Progenitor cell of endocrine pancreas (in vitro differentiated cells): ENCODE results near the gene DEFB128. TPM values are rescaled to one million over a fixed set of nuclear protein-coding genes. Genes with fewer than 3 reads are reported as not detected.
"Not testable (repeated sequence)": the region's sequence is repeated elsewhere in the genome, so short reads cannot be mapped to it uniquely, and the experiment has no call there.

Experiments used
- DNase-seq: peaks from one replicate; pipeline ENCODE4 v3.0.0; 2021; ENCODE audit warnings: low spot score; ENCODE audit not compliant: unreplicated experiment
- H3K27ac Mint-ChIP-seq: 2 replicates; pipeline ENCODE4 v1.8.0; 2021; ENCODE audit warnings: mild to moderate bottlenecking, moderate library complexity, mixed read lengths
- H3K27me3 Mint-ChIP-seq: 2 replicates; pipeline ENCODE4 v1.8.0; 2021; ENCODE audit warnings: mixed read lengths
- H3K36me3 Mint-ChIP-seq: 2 replicates; pipeline ENCODE4 v1.8.0; 2022; ENCODE audit warnings: mixed read lengths; ENCODE audit not compliant: insufficient read depth
- H3K4me1 Mint-ChIP-seq: 2 replicates; pipeline ENCODE4 v1.8.0; 2021; ENCODE audit warnings: low read depth, mixed read lengths
- H3K4me3 Mint-ChIP-seq: 2 replicates; pipeline ENCODE4 v1.8.0; 2021; ENCODE audit warnings: low read depth, mild to moderate bottlenecking, moderate library complexity, mixed read lengths
- H3K9me3 Mint-ChIP-seq: 2 replicates; pipeline ENCODE4 v1.8.0; 2021; ENCODE audit warnings: low read depth, mixed read lengths
- CTCF ChIP-seq: fragments of 200-600 bp; sonication (generic); IDR thresholded peaks from one replicate; pipeline ENCODE4 v1.5.0; 2021; ENCODE audit warnings: antibody characterized with exemption, mild to moderate bottlenecking; ENCODE audit not compliant: unreplicated experiment
- total RNA-seq: library from RNA; stranded (reverse); gene quantifications from 2 replicates; pipeline ENCODE4 v1.2.1, GENCODE V29; 2021

Gene DEFB128
- total RNA-seq, 1 donor from 2014 or later = not detected

- Mint-ChIP-seq H3K9me3 (no peaks in the 10 kb centered on the region), H3K27me3 (peaks cover 33% of the 10 kb centered on the region), H3K36me3 (no peaks in the 10 kb centered on the region), H3K4me3 (no peak within 1 kb of the TSS), H3K27ac (no peak within 1 kb of the TSS), H3K4me1 (no peaks in the 10 kb centered on the region)
- TF ChIP-seq CTCF = no peak
- no peak for DNase-seq
Observed at GRCh38 chr20:226958-227357, 37.4 kb upstream of the DEFB128 start, which contains the start of gene DEFB129. TSS of gene DEFB129 (plus strand) at chr20:227258. CDS start at chr20:227289, 31 bp downstream.

- peaks cover 42% of the 10 kb centered on the region for H3K27me3 Mint-ChIP-seq
- not testable (repeated sequence) for DNase-seq
Observed at GRCh38 chr20:225879-226278, 36.4 kb upstream of the DEFB128 start.

GRCh38 chr20:221258-221830 lies 31.8 kb upstream of the DEFB128 start:
- no peaks in the 10 kb centered on the region for H3K36me3 Mint-ChIP-seq
- peaks cover 54% of the 10 kb centered on the region for H3K27me3 Mint-ChIP-seq
- H3K4me3 Mint-ChIP-seq = no peak overlapping the region
- DNase-seq = no peak
- no peaks in the 10 kb centered on the region for H3K9me3 Mint-ChIP-seq
- no peaks in the 10 kb centered on the region for H3K4me1 Mint-ChIP-seq
- H3K27ac Mint-ChIP-seq = no peak overlapping the region
- no peak for TF ChIP-seq CTCF

More at GRCh38 chr20:225879-226278, 36.4 kb upstream of the DEFB128 start:
- not testable (repeated sequence) for H3K4me1 Mint-ChIP-seq, H3K9me3 Mint-ChIP-seq, H3K4me3 Mint-ChIP-seq, H3K27ac Mint-ChIP-seq, H3K36me3 Mint-ChIP-seq

- no peak for DNase-seq
- Mint-ChIP-seq H3K27me3 (peaks cover 51% of the 10 kb centered on the region), H3K36me3 (no peaks in the 10 kb centered on the region), H3K4me1 (no peaks in the 10 kb centered on the region), H3K9me3 (no peaks in the 10 kb centered on the region), H3K4me3 (no peak overlapping the region), H3K27ac (no peak overlapping the region)
- TF ChIP-seq CTCF = peak; percentile 56
Observed at GRCh38 chr20:219290-220115, 30.0 kb upstream of the DEFB128 start.

GRCh38 chr20:217266-217665 lies 27.8 kb upstream of the DEFB128 start:
- no peak for DNase-seq
- no peak for TF ChIP-seq CTCF
- peaks cover 54% of the 10 kb centered on the region for H3K27me3 Mint-ChIP-seq
- H3K9me3 Mint-ChIP-seq = no peaks in the 10 kb centered on the region
- no peaks in the 10 kb centered on the region for H3K4me1 Mint-ChIP-seq
- no peak overlapping the region for H3K27ac Mint-ChIP-seq
- H3K36me3 Mint-ChIP-seq = no peaks in the 10 kb centered on the region
- H3K4me3 Mint-ChIP-seq = no peak overlapping the region
